ENCODE data around the gene CRIP2.

The CRIP2 gene

GRCh38 chr14:105458571-105458970 lies 16.1 kb upstream of the CRIP2 start:
- no peak for TF ChIP-seq CTCF (IDR thresholded peaks at IDR 0.05)

- TF ChIP-seq CTCF (IDR thresholded peaks at IDR 0.05) = no peak
These were observed 14.5 kb upstream of the CRIP2 start for GRCh38 chr14:105460116-105460515.

GRCh38 chr14:105460616-105461015 lies 14.0 kb upstream of the CRIP2 start:
- TF ChIP-seq CTCF (IDR thresholded peaks at IDR 0.05) = no peak

- no peak for TF ChIP-seq CTCF (IDR thresholded peaks at IDR 0.05)
These were observed 12.7 kb upstream of the CRIP2 start for GRCh38 chr14:105461903-105462302.

- no peak for TF ChIP-seq CTCF (IDR thresholded peaks at IDR 0.05)
These were observed 10.1 kb upstream of the CRIP2 start for GRCh38 chr14:105464501-105464900.

GRCh38 chr14:105465209-105466031 lies 9.2 kb upstream of the CRIP2 start:
- TF ChIP-seq CTCF (IDR thresholded peaks at IDR 0.05) = no peak

GRCh38 chr14:105466531-105467248 lies 7.9 kb upstream of the CRIP2 start:
- TF ChIP-seq CTCF (IDR thresholded peaks at IDR 0.05) = no peak
